ENCODE measurements around the gene FCHSD2. TPM values are rescaled to one million over a fixed set of nuclear protein-coding genes. Genes with fewer than 3 reads are reported as not detected.

Gene FCHSD2
- total RNA-seq, 4 donors from 2014 or later: 20.4 to 42.4 (median 26.4) TPM

GRCh38 chr11:72954860-72955259, 187.3 kb downstream of the FCHSD2 start:
- WGBS: 88% methylated on average over 3 of the region's 3 CpGs
- Histone ChIP-seq H3K4me3 (no peak overlapping the region), H3K27me3 (no peaks in the 10 kb centered on the region), H3K27ac (replicated peaks in 1 of 4) (no peak overlapping the region), H3K36me3 (peaks cover 0 to 4% (median 0%) of the 10 kb centered on the region in 4 donors), H3K4me1 (peaks cover 0 to 5% (median 0%) of the 10 kb centered on the region in 4 donors), H3K9me3 (no peaks in the 10 kb centered on the region)
- no peak for TF ChIP-seq POLR2AphosphoS5 (IDR thresholded peaks at IDR 0.05)
- no peak for TF ChIP-seq POLR2A (IDR thresholded peaks at IDR 0.05; ENCODE audit: low read depth)
- TF ChIP-seq CTCF (IDR thresholded peaks at IDR 0.05): no peak
- no peak for TF ChIP-seq EP300 (IDR thresholded peaks at IDR 0.05)
- no peak for DNase-seq (ENCODE audit: extremely low spot score)
- intact Hi-C loops (cut with DNase I): no loop called here

DNA sequence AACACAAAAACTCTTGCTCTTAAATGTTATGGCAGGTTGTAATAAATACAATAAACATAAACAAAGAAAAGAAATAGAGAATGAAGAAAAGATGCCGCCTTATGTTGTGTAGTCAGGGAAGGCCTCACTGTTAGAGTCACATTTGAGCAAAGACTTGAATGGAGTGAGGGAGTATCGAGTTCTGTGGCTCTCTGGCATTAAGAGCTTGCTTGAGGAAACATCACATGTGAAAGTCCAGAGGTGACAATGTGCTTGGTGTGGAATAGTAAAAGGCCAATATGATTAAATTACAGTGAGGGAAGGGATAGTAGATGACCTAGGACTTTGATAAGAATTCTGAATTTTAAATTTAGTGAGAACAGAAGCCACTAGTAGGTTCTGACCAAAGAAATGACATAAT, 188.5 kb downstream of the FCHSD2 start:
- Histone ChIP-seq H3K27ac (replicated peaks in 1 of 4) (no peak overlapping the region), H3K4me1 (peaks cover 0 to 5% (median 0%) of the 10 kb centered on the region in 4 donors), H3K27me3 (no peaks in the 10 kb centered on the region), H3K36me3 (peaks cover 0 to 4% (median 0%) of the 10 kb centered on the region in 4 donors), H3K9me3 (no peaks in the 10 kb centered on the region), H3K4me3 (no peak overlapping the region)
- no peak for DNase-seq (ENCODE audit: extremely low spot score)
- WGBS: 90% methylated on average over 2 of the region's 2 CpGs
- TF ChIP-seq EP300 (IDR thresholded peaks at IDR 0.05): no peak
- intact Hi-C loops (cut with DNase I): no loop called here

DNA sequence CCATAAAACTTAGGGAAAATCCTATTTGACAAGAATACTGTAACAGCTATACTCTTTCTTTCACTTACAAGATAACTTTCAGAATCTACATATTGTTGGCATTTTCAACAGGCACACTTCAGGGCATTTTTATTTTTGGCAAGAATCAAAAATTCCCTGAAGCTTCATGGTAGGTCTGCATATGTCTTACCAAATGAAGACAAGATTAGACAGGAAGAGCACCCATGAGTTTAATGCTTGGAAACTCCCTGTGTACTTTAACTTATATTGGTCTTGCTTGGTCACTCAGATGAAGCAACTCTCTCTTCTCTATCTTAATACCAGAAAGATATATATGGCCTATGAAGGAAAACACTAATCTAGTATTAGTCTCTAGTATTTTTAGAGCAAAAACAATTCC, 190.2 kb downstream of the FCHSD2 start:
- H3K27ac ChIP-seq (replicated peaks in 1 of 4): no peak overlapping the region
- H3K9me3 ChIP-seq: no peaks in the 10 kb centered on the region
- no peaks in the 10 kb centered on the region for H3K27me3 ChIP-seq
- no peaks in the 10 kb centered on the region for H3K36me3 ChIP-seq
- intact Hi-C loops (cut with DNase I): no loop called here
- H3K4me1 ChIP-seq: peaks cover 0 to 5% (median 0%) of the 10 kb centered on the region in 4 donors
- no peak overlapping the region for H3K4me3 ChIP-seq
- DNase-seq (ENCODE audit: extremely low spot score): no peak
- TF ChIP-seq POLR2A (IDR thresholded peaks at IDR 0.05; ENCODE audit: low read depth): no peak
- TF ChIP-seq CTCF (IDR thresholded peaks at IDR 0.05): no peak
- no peak for TF ChIP-seq EP300 (IDR thresholded peaks at IDR 0.05)
- no peak for TF ChIP-seq POLR2AphosphoS5 (IDR thresholded peaks at IDR 0.05)

DNA sequence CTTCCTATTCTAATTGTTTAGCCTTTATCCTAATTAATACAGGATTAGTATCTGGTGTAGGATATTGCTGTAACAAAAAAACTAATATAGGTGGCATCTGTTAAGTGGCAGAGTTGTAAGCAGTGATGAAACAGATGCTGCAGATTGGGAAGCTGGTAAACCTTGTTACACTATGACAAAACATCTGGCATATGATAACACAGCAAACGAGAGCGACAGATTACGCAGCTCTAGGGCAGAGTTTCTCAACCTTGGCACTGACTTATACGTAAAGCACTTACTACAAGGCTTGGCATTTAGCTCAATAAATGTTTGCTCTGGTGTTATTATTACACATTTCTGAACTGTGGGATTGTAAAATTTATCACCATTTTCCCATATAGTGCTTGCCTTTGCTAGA, 190.9 kb downstream of the FCHSD2 start:
- intact Hi-C loops (cut with DNase I): no loop called here
- H3K4me3 ChIP-seq: no peak overlapping the region
- 91% methylated on average over 4 of the region's 4 CpGs for WGBS
- H3K36me3 ChIP-seq: no peaks in the 10 kb centered on the region
- peaks cover 0 to 5% (median 0%) of the 10 kb centered on the region in 4 donors for H3K4me1 ChIP-seq
- H3K27me3 ChIP-seq: no peaks in the 10 kb centered on the region
- H3K27ac ChIP-seq (replicated peaks in 1 of 4): no peak overlapping the region
- H3K9me3 ChIP-seq: no peaks in the 10 kb centered on the region
- no peak for TF ChIP-seq CTCF (IDR thresholded peaks at IDR 0.05)
- no peak for TF ChIP-seq POLR2AphosphoS5 (IDR thresholded peaks at IDR 0.05)
- TF ChIP-seq POLR2A (IDR thresholded peaks at IDR 0.05; ENCODE audit: low read depth): no peak
- TF ChIP-seq EP300 (IDR thresholded peaks at IDR 0.05): no peak
- DNase-seq (ENCODE audit: extremely low spot score): no peak

DNA sequence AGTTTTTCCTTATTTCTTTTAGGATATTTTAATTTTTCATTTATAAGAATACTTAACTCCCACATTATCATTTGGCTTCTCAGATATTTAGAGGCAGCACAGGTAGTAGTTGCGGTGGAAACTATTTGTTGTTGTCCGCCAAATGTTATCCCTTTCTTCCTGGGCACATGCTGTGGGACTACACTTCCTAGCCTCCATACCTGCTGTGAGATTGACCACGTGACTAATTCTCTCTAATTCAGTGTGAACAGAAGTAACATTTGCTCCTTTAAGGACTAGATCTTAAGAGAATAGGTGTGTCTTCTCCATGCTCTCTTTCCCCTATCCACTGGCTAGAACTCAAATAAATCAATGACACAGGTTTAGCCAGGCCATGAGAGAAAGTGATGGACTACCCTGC, 191.4 kb downstream of the FCHSD2 start:
- 98% methylated on average over 3 of the region's 3 CpGs for WGBS
- H3K27ac ChIP-seq (replicated peaks in 1 of 4): no peak overlapping the region
- intact Hi-C loops (cut with DNase I): no loop called here
- no peak for DNase-seq (ENCODE audit: extremely low spot score)
- no peak overlapping the region for H3K4me3 ChIP-seq
- no peaks in the 10 kb centered on the region for H3K27me3 ChIP-seq
- TF ChIP-seq CTCF (IDR thresholded peaks at IDR 0.05) (no peak), POLR2AphosphoS5 (IDR thresholded peaks at IDR 0.05) (no peak), POLR2A (IDR thresholded peaks at IDR 0.05; ENCODE audit: low read depth) (no peak), EP300 (IDR thresholded peaks at IDR 0.05) (no peak)
- H3K9me3 ChIP-seq: no peaks in the 10 kb centered on the region
- peaks cover 0 to 1% (median 0%) of the 10 kb centered on the region in 4 donors for H3K4me1 ChIP-seq
- H3K36me3 ChIP-seq: no peaks in the 10 kb centered on the region
